SK-N-SH treated with all-trans-retinoic acid at 6 μM for 48 hours (cell line): ENCODE data around the gene STIM2.

Source experiments
- CSDC2 ChIP-seq: fragments of 250-450 bp; sonication (Bioruptor Pico); IDR thresholded peaks from 2 replicates; pipeline ENCODE4 v1.5.0; 2020; ENCODE audit warnings: mild to moderate bottlenecking, moderate library complexity
- ESRRG ChIP-seq: fragments of 250-450 bp; sonication (Bioruptor Pico); IDR thresholded peaks from 2 replicates; pipeline ENCODE4 v1.6.1; 2021; ENCODE audit warnings: mild to moderate bottlenecking
- GLIS3 ChIP-seq: fragments of 250-450 bp; sonication (Bioruptor Pico); IDR thresholded peaks from 2 replicates; pipeline ENCODE4 v1.5.0; 2020; ENCODE audit warnings: mild to moderate bottlenecking, moderate library complexity
- OSR1 ChIP-seq: fragments of 250-450 bp; sonication (Bioruptor Pico); IDR thresholded peaks from 2 replicates; pipeline ENCODE4 v1.8.0; 2022; ENCODE audit warnings: moderate library complexity, mild to moderate bottlenecking, inconsistent platforms
- RARB ChIP-seq: fragments of 250-450 bp; sonication (Bioruptor Pico); IDR thresholded peaks from 2 replicates; pipeline ENCODE4 v1.8.0; 2021; ENCODE audit warnings: mild to moderate bottlenecking, moderate library complexity
- TCF4 ChIP-seq: fragments of 250-450 bp; sonication (Bioruptor Pico); IDR thresholded peaks from 2 replicates; pipeline ENCODE4 v1.8.0; 2021; ENCODE audit warnings: mild to moderate bottlenecking, moderate library complexity, borderline replicate concordance
- TOX ChIP-seq: fragments of 250-450 bp; sonication (Bioruptor Pico); IDR thresholded peaks from 2 replicates; pipeline ENCODE4 v1.8.0; 2021; ENCODE audit warnings: mild to moderate bottlenecking, moderate library complexity, borderline replicate concordance
- ZC3H10 ChIP-seq: fragments of 250-450 bp; sonication (Bioruptor Pico); IDR thresholded peaks from 2 replicates; pipeline ENCODE4 v1.5.1; 2021; ENCODE audit warnings: mild to moderate bottlenecking, moderate library complexity
- ZNF565 ChIP-seq: fragments of 450-650 bp; formaldehyde crosslinking; conservative IDR thresholded peaks from 2 replicates; pipeline ENCODE4 v1.5.0; 2020; ENCODE audit warnings: low read depth, mild to moderate bottlenecking, moderate library complexity
- TF ChIP-seq, protein P1 (sequence below): fragments of 250-450 bp; sonication (Bioruptor Pico); IDR thresholded peaks from 2 replicates; pipeline ENCODE4 v1.5.1; 2020; ENCODE audit warnings: low read depth, mild to moderate bottlenecking, moderate library complexity
- TF ChIP-seq, protein P2 (sequence below): fragments of 250-450 bp; sonication (Bioruptor Pico); IDR thresholded peaks from 2 replicates; pipeline ENCODE4 v1.5.1; 2021; ENCODE audit warnings: mild to moderate bottlenecking, moderate library complexity
- TF ChIP-seq, protein P3 (sequence below): fragments of 250-450 bp; sonication (Bioruptor Pico); IDR thresholded peaks from 2 replicates; pipeline ENCODE4 v1.8.0; 2021; ENCODE audit warnings: low read depth, mild to moderate bottlenecking, moderate library complexity, borderline replicate concordance
- TF ChIP-seq, protein P4 (sequence below): fragments of 250-450 bp; sonication (Bioruptor Pico); IDR thresholded peaks from 2 replicates; pipeline ENCODE4 v1.5.0; 2020; ENCODE audit warnings: mild to moderate bottlenecking, moderate library complexity

DNA sequence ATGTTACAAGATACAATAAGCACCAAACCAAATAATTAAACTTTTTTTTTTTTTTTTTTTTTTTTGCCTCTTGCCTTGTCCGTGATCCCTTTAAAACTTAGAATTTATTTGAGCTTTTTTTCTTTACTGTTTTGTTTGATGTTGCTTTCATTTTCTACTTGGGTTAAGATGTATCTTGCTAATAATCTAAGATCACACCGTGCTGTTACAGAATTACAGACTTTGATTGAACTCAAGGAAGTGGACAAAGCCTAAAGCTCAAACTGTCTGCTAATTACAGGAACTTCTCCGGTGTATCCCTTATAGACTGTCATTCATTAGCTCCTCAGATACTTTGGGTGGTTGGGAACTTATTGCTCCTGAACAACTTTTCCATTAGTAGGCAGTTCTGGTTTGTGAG is 26.5 kb downstream of the STIM2 start:
- TF ChIP-seq GLIS3 (no peak), CSDC2 (no peak), TOX (CRISPR knock-in tag) (no peak), TCF4 (CRISPR knock-in tag) (no peak), ESRRG (no peak), ZNF565 (CRISPR knock-in tag) (no peak), RARB (no peak), ZC3H10 (no peak), OSR1 (CRISPR knock-in tag) (no peak)
- TF ChIP-seq, protein P1, sequence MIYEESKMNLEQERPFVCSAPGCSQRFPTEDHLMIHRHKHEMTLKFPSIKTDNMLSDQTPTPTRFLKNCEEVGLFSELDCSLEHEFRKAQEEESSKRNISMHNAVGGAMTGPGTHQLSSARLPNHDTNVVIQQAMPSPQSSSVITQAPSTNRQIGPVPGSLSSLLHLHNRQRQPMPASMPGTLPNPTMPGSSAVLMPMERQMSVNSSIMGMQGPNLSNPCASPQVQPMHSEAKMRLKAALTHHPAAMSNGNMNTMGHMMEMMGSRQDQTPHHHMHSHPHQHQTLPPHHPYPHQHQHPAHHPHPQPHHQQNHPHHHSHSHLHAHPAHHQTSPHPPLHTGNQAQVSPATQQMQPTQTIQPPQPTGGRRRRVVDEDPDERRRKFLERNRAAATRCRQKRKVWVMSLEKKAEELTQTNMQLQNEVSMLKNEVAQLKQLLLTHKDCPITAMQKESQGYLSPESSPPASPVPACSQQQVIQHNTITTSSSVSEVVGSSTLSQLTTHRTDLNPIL, result no peak
- TF ChIP-seq, protein P2, sequence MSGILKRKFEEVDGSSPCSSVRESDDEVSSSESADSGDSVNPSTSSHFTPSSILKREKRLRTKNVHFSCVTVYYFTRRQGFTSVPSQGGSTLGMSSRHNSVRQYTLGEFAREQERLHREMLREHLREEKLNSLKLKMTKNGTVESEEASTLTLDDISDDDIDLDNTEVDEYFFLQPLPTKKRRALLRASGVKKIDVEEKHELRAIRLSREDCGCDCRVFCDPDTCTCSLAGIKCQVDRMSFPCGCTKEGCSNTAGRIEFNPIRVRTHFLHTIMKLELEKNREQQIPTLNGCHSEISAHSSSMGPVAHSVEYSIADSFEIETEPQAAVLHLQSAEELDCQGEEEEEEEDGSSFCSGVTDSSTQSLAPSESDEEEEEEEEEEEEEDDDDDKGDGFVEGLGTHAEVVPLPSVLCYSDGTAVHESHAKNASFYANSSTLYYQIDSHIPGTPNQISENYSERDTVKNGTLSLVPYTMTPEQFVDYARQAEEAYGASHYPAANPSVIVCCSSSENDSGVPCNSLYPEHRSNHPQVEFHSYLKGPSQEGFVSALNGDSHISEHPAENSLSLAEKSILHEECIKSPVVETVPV (CRISPR knock-in tag), result no peak
- TF ChIP-seq, protein P3, sequence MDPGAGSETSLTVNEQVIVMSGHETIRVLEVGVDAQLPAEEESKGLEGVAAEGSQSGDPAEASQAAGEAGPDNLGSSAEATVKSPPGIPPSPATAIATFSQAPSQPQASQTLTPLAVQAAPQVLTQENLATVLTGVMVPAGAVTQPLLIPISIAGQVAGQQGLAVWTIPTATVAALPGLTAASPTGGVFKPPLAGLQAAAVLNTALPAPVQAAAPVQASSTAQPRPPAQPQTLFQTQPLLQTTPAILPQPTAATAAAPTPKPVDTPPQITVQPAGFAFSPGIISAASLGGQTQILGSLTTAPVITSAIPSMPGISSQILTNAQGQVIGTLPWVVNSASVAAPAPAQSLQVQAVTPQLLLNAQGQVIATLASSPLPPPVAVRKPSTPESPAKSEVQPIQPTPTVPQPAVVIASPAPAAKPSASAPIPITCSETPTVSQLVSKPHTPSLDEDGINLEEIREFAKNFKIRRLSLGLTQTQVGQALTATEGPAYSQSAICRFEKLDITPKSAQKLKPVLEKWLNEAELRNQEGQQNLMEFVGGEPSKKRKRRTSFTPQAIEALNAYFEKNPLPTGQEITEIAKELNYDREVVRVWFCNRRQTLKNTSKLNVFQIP (CRISPR knock-in tag), result no peak
- TF ChIP-seq, protein P4, sequence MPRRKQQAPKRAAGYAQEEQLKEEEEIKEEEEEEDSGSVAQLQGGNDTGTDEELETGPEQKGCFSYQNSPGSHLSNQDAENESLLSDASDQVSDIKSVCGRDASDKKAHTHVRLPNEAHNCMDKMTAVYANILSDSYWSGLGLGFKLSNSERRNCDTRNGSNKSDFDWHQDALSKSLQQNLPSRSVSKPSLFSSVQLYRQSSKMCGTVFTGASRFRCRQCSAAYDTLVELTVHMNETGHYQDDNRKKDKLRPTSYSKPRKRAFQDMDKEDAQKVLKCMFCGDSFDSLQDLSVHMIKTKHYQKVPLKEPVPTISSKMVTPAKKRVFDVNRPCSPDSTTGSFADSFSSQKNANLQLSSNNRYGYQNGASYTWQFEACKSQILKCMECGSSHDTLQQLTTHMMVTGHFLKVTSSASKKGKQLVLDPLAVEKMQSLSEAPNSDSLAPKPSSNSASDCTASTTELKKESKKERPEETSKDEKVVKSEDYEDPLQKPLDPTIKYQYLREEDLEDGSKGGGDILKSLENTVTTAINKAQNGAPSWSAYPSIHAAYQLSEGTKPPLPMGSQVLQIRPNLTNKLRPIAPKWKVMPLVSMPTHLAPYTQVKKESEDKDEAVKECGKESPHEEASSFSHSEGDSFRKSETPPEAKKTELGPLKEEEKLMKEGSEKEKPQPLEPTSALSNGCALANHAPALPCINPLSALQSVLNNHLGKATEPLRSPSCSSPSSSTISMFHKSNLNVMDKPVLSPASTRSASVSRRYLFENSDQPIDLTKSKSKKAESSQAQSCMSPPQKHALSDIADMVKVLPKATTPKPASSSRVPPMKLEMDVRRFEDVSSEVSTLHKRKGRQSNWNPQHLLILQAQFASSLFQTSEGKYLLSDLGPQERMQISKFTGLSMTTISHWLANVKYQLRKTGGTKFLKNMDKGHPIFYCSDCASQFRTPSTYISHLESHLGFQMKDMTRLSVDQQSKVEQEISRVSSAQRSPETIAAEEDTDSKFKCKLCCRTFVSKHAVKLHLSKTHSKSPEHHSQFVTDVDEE, result no peak
